GM21360 (cell line): ENCODE measurements around the gene TOMM34.

ENCODE experiments used
- ATAC-seq: cut with Tn5 transposase; IDR thresholded peaks from one replicate; pipeline ENCODE4 v1.9.1; 2021; ENCODE audit warnings: mild to moderate bottlenecking, moderate library complexity; ENCODE audit not compliant: unreplicated experiment

TOMM34 gene

DNA sequence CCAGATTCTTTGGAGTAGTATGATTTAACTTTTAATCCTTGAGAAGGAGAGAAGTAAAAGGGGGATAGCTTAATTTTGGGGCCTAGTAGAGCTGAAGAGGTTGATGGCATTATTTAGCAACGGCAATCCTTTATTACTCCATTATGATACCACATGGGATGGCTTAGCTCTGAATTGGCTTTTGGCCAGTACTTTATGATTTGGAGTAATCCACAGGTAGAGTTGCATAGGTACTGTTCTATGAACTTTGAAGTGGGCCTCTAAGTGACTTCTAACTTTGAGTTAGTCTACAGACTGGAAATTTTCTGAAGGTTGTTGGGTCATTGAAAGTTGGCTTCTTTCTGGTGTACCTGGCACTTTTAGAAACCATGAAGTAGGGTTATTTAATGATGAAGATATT, 63.1 kb downstream of the TOMM34 start:
- ATAC-seq = no peak

DNA sequence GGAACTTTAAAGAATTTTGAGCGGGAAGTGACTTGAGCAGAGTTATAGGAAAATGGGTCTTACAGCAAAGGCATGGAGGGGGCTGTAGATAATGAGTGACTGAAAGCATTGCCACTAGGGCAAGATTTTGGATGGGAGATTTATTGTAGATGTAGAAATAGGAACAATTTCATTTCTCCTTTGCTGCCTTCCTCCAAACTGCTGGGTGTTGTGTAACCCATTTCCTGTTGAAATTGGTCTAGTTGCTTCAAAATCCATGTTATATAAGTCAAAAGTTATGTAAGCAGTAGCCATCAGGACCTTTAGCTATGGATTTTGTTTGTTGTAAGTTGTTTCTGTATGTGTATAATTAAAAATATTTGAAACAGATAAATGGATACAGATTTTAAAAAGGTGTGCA, 63.6 kb downstream of the TOMM34 start:
- no peak for ATAC-seq

DNA sequence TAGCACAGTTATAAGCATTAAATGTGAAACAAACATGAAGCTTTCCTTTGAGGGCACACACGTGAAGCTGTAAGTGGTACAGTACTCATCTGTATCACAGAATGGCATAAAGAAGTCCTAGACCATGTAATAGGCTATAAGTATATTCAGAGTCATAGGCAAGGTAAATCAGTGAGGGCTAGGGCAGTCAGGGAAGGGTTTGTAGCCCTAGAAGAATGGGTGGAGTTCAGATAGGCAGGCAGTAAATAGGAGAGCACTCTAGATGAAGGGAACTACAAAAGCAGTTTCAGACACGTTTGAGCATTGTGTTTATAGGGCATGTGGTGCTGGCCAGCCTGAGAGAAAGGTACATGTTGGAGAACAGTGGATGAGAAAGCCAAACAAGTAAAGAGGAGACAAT, 65.2 kb downstream of the TOMM34 start:
- ATAC-seq = no peak
